VCaP (cell line): ENCODE measurements around the gene RXRA.
A peak's percentile ranks its signal among the peaks of the same experiment; 100 is the strongest.

ENCODE experiments used
- H3K27ac ChIP-seq: fragments of 450-650 bp; 2 replicates; pipeline ENCODE4 v1.5.1; 2017
- CTCF ChIP-seq: fragments of 450-650 bp; conservative IDR thresholded peaks from 2 replicates; pipeline ENCODE4 v1.5.1; 2017; ENCODE audit warnings: mild to moderate bottlenecking, moderate library complexity

RXRA gene

GRCh38 chr9:134400283-134400682, 74.0 kb downstream of the RXRA start:
- no peak for TF ChIP-seq CTCF
- H3K27ac ChIP-seq = no peak overlapping the region

- TF ChIP-seq CTCF = no peak
- no peak overlapping the region for H3K27ac ChIP-seq
Observed at GRCh38 chr9:134401391-134401790, 75.1 kb downstream of the RXRA start.

- H3K27ac ChIP-seq = no peak overlapping the region
- TF ChIP-seq CTCF = no peak
Observed at GRCh38 chr9:134402182-134402581, 75.9 kb downstream of the RXRA start.

GRCh38 chr9:134403292-134403681, 77.0 kb downstream of the RXRA start:
- H3K27ac ChIP-seq = no peak overlapping the region
- TF ChIP-seq CTCF = no peak

- TF ChIP-seq CTCF = no peak
- 0 out of 2 replicates have a peak overlapping the region, but pooled peaks have one; percentile 86 for H3K27ac ChIP-seq
Observed at GRCh38 chr9:134403682-134404301, 77.5 kb downstream of the RXRA start.

GRCh38 chr9:134404376-134405358, 78.4 kb downstream of the RXRA start:
- no peak for TF ChIP-seq CTCF
- H3K27ac ChIP-seq = peak overlapping the region; percentile 86

- H3K27ac ChIP-seq = peak overlapping the region; percentile 86
- TF ChIP-seq CTCF = no peak
Observed at GRCh38 chr9:134405527-134405926, 79.3 kb downstream of the RXRA start.
